ENCODE measurements around the gene FOXD1.
"Not testable (repeated sequence)": the region's sequence is repeated elsewhere in the genome, so short reads cannot be mapped to it uniquely, and the experiment has no call there.

The FOXD1 gene

DNA sequence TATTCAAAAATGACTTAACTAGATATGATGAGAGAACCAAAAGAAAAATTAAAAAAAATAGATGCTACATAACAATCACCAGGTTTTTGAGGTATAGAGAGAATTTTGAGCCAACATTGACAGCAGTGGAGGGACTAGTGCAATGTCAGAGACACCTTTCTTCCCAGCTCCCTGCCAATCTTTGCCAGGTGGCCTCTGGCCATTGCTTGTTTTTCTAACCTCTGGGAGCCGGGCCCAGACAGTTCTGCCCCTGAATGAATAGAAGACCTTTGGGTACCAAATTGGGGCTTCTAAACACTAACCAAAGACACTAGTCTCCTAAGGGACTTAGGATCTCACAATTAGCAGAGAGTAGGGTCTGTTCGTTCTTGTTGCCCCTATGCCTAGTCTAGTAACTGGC, 33.4 kb downstream of the FOXD1 start:
- DNase-seq = no peak

DNA sequence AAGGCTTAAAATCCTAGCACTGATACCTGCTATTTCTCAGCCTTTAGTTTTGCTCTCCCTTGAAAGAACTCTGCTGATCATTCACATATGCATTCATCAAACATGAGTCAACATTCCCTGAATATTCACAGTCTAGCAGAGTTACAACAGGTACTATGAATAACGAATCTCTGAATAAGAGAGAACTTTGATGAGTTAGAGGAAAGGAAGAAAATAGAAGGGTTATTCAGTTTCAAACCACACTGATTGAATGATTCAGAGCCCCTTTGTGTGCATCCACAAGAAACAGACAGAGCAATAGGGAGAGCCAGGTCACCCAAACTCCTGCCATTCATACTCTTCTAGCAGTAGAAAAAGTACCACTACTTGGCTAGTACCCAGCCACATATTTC, 36.0 kb downstream of the FOXD1 start:
- no peak for DNase-seq

DNA sequence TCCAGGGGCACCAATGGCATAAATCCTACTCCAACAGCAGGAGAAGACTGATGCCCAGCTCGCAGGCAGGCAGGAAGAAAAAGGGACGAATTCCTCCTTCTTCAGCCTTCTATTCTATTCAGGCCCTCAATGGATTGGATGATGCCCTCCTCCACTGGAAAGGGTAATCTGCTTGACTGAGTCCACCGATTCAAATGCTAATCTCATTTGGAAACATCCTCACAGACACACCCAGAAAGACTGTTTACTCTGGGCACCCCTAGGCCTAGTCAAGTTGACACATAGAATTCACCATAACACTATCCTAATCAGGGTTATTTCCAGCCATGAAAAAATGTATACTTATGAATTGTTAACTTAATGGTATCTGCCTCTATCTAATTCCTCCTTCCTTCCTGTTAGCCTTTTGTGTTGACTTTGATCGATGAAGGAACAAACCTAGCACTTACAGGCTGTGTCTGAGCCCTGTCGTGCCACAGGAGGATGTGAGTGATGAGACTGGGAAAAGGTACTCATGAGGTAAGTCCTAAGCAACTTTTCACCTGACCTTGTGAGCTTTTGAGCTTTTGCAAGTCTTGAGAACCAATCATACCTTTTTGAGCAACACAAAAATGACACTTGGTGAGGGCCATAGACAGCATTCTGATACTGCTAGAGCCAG, 36.5 kb downstream of the FOXD1 start:
- no peak for DNase-seq

- not testable (repeated sequence) for DNase-seq
Observed at GRCh38 chr5:73409927-73410326, 38.6 kb downstream of the FOXD1 start.

DNA sequence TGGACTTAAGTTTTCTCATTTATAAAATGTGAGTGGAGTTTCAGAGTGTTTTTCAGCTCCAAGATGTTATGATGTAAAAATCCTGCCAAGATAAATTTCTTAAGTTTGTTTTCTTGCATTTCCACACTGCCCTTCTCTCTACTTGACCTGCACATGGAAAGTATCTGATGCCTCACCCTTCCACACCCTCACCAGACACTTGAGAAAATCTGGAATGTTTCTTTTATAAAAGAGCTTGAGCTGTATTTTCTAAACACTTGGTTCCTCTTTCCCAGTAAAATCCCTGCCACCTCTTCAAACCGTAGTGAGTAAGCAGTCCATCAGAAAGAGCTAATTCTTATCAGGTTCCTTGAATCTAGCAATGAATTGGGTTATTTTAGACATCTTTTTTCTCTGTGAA, 42.9 kb downstream of the FOXD1 start:
- no peak for DNase-seq

DNA sequence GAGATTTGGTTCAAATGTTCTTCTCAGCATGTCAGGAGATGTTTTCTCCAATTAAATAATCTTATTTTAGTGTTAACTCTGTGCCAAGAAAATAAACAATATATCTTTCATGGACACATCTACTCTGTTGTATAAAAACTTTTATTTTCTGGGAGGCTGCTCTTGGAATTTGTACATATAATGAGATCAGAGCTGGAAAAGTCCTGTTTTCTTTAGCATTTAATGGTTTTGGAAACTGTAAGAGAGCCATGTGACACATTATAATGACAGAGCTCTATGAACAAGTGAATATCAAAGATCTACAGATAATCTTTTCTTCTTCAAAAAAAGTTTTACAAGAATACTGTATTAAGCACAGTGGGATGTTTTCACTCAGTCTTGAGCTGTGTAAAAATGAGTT, 48.8 kb downstream of the FOXD1 start:
- DNase-seq = no peak
